ENCODE data around the gene POPDC3.

The POPDC3 gene

DNA sequence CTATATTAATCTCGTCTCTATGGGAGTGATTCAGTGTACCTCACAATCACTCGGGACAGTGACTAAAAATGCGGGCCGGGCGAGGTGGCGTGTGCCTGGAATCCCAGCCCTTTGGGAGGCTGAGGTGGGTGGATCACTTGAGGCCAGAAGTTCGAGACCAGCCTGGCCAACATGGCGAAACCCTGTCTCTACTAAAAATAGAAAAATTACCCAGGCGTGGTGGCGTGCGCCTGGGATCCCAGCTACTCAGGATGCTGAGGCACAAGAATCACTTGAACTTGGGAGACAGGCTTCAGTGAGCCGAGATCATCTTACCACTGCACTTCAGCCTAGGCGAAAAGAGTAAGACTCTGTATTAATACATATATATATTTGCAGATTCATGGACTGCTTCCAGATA, 17.4 kb downstream of the POPDC3 start:
- no peak overlapping the region for H3K9ac ChIP-seq (ENCODE audit: low read length in 5 of 5)
- H3K27ac ChIP-seq (ENCODE audit: low read depth, low read length), result no peak overlapping the region
- peaks cover 0 to 11% (median 3%) of the 10 kb centered on the region in 5 donors for H3K4me1 ChIP-seq (ENCODE audit: control insufficient read depth in 5 of 5, insufficient read depth in 5 of 5, low read length in 5 of 5)
- no peaks in the 10 kb centered on the region for H3K9me3 ChIP-seq (ENCODE audit: control insufficient read depth in 5 of 5, low read length in 5 of 5)
- H3K36me3 ChIP-seq (ENCODE audit: control insufficient read depth in 5 of 5, insufficient read depth in 5 of 5, low read length in 5 of 5), result no peaks in the 10 kb centered on the region
- H3K4me3 ChIP-seq (ENCODE audit: low read depth in 1 of 5, low read length in 5 of 5), result no peak overlapping the region
- H3K27me3 ChIP-seq (ENCODE audit: control insufficient read depth in 5 of 5, insufficient read depth in 4 of 5, low read length in 5 of 5), result no peaks in the 10 kb centered on the region

DNA sequence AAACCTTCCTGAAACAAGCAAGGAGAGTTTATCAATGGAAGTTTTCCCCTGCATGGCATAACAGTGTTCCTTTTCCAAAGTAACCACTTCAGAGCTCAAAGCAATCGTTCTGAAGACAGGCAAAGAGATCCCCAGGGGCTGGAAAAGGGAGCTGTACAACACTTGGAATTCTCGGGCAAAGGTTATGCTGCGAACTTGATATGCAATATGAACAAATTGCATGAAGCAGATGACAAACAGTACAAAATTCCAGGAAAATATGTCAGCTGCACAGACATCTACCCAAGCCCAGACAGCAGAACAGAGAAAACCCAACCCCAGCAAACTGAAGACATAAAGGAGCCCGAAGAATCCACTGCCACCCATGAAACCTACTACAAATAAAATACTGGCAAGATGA, 18.4 kb downstream of the POPDC3 start:
- Histone ChIP-seq H3K4me3 (ENCODE audit: low read depth in 1 of 5, low read length in 5 of 5) (no peak overlapping the region), H3K27ac (ENCODE audit: low read depth, low read length) (no peak overlapping the region), H3K9ac (ENCODE audit: low read length in 5 of 5) (no peak overlapping the region), H3K4me1 (ENCODE audit: control insufficient read depth in 5 of 5, insufficient read depth in 5 of 5, low read length in 5 of 5) (peaks cover 0 to 11% (median 3%) of the 10 kb centered on the region in 5 donors), H3K27me3 (ENCODE audit: control insufficient read depth in 5 of 5, insufficient read depth in 4 of 5, low read length in 5 of 5) (no peaks in the 10 kb centered on the region), H3K9me3 (ENCODE audit: control insufficient read depth in 5 of 5, low read length in 5 of 5) (no peaks in the 10 kb centered on the region), H3K36me3 (ENCODE audit: control insufficient read depth in 5 of 5, insufficient read depth in 5 of 5, low read length in 5 of 5) (no peaks in the 10 kb centered on the region)

GRCh38 chr6:105153676-105154075, 26.1 kb downstream of the POPDC3 start:
- Histone ChIP-seq H3K27me3 (ENCODE audit: control insufficient read depth in 5 of 5, insufficient read depth in 4 of 5, low read length in 5 of 5) (no peaks in the 10 kb centered on the region), H3K27ac (ENCODE audit: low read depth, low read length) (no peak overlapping the region), H3K9me3 (ENCODE audit: control insufficient read depth in 5 of 5, low read length in 5 of 5) (no peaks in the 10 kb centered on the region), H3K36me3 (ENCODE audit: control insufficient read depth in 5 of 5, insufficient read depth in 5 of 5, low read length in 5 of 5) (peaks cover 0 to 3% (median 0%) of the 10 kb centered on the region in 5 donors), H3K9ac (ENCODE audit: low read length in 5 of 5) (no peak overlapping the region), H3K4me3 (ENCODE audit: low read depth in 1 of 5, low read length in 5 of 5) (no peak overlapping the region), H3K4me1 (ENCODE audit: control insufficient read depth in 5 of 5, insufficient read depth in 5 of 5, low read length in 5 of 5) (no peaks in the 10 kb centered on the region)

DNA sequence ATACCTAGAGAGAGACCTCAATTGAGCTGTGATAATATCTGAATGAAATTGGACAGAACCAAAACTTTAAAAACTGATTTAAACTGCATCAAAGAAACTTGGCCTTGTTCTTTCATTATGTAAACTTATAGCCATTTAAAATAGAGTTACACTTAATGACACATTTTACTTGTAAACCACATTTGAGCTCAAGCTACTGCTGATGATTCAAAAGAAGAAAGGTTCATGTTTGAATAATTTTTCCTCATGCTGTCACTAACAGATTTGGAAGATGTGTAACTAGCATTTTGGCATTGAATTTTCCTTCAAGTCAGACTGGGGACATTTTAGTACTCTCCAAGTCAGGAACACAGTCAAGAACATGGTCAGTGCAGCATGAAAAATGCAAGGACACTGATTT, 26.9 kb downstream of the POPDC3 start:
- H3K27ac ChIP-seq (ENCODE audit: low read depth, low read length), result no peak overlapping the region
- H3K4me3 ChIP-seq (ENCODE audit: low read depth in 1 of 5, low read length in 5 of 5), result no peak overlapping the region
- H3K36me3 ChIP-seq (ENCODE audit: control insufficient read depth in 5 of 5, insufficient read depth in 5 of 5, low read length in 5 of 5), result peaks cover 0 to 3% (median 0%) of the 10 kb centered on the region in 5 donors
- H3K27me3 ChIP-seq (ENCODE audit: control insufficient read depth in 5 of 5, insufficient read depth in 4 of 5, low read length in 5 of 5), result no peaks in the 10 kb centered on the region
- no peak overlapping the region for H3K9ac ChIP-seq (ENCODE audit: low read length in 5 of 5)
- H3K4me1 ChIP-seq (ENCODE audit: control insufficient read depth in 5 of 5, insufficient read depth in 5 of 5, low read length in 5 of 5), result no peaks in the 10 kb centered on the region
- no peaks in the 10 kb centered on the region for H3K9me3 ChIP-seq (ENCODE audit: control insufficient read depth in 5 of 5, low read length in 5 of 5)

GRCh38 chr6:105151644-105152043, 28.2 kb downstream of the POPDC3 start:
- Histone ChIP-seq H3K27me3 (ENCODE audit: control insufficient read depth in 5 of 5, insufficient read depth in 4 of 5, low read length in 5 of 5) (no peaks in the 10 kb centered on the region), H3K36me3 (ENCODE audit: control insufficient read depth in 5 of 5, insufficient read depth in 5 of 5, low read length in 5 of 5) (peaks cover 0 to 3% (median 0%) of the 10 kb centered on the region in 5 donors), H3K4me3 (ENCODE audit: low read depth in 1 of 5, low read length in 5 of 5) (no peak overlapping the region), H3K4me1 (ENCODE audit: control insufficient read depth in 5 of 5, insufficient read depth in 5 of 5, low read length in 5 of 5) (no peaks in the 10 kb centered on the region), H3K27ac (ENCODE audit: low read depth, low read length) (no peak overlapping the region), H3K9me3 (ENCODE audit: control insufficient read depth in 5 of 5, low read length in 5 of 5) (no peaks in the 10 kb centered on the region), H3K9ac (ENCODE audit: low read length in 5 of 5) (no peak overlapping the region)

DNA sequence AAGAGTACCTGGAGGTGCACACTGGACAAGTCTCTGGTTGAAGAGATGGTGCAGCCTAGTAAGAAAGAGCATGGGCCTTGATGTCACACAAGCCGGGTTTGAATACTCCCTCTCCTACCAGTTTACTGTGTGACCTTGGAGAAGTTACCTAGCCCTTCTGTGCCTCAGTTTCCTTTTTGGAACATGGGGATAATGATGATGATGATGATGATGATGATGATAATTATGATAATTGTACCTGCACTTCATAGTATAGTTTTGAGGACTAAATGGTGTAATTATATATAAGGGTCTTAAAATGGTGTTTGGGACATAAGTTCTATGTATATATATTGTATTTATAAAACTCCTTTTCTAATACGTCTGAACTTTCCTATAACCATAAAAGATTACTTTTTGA, 41.7 kb downstream of the POPDC3 start:
- H3K27ac ChIP-seq (ENCODE audit: low read depth, low read length), result no peak overlapping the region
- no peaks in the 10 kb centered on the region for H3K9me3 ChIP-seq (ENCODE audit: control insufficient read depth in 5 of 5, low read length in 5 of 5)
- no peaks in the 10 kb centered on the region for H3K27me3 ChIP-seq (ENCODE audit: control insufficient read depth in 5 of 5, insufficient read depth in 4 of 5, low read length in 5 of 5)
- H3K4me1 ChIP-seq (ENCODE audit: control insufficient read depth in 5 of 5, insufficient read depth in 5 of 5, low read length in 5 of 5), result peaks cover 0 to 16% (median 13%) of the 10 kb centered on the region in 5 donors
- no peak overlapping the region for H3K9ac ChIP-seq (ENCODE audit: low read length in 5 of 5)
- peak overlapping the region in 1 of 5 donors; percentile 82 for H3K4me3 ChIP-seq (ENCODE audit: low read depth in 1 of 5, low read length in 5 of 5)
- no peaks in the 10 kb centered on the region for H3K36me3 ChIP-seq (ENCODE audit: control insufficient read depth in 5 of 5, insufficient read depth in 5 of 5, low read length in 5 of 5)

DNA sequence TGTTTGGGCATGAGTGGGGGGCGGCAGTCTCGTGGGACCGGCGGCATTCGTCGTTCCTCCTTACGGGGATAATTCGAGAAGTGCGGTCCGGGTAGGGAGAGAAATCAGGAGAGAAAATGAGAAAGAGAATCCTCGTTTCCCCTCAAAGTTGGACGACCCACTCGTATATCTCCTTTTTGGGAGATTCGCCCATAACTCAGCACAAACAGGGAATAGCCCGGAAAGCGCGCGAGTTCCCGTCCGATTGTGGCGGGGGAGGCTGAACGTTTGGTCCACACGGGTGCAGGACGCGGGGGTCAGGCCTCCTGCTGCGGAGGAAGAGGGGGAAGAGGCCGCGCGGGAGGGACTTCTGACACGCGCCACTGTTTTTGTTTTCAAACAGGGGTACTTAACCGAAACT, 42.4 kb downstream of the POPDC3 start:
- peak overlapping the region; percentile 82 to 93 (median 85) for H3K4me3 ChIP-seq (ENCODE audit: low read depth in 1 of 5, low read length in 5 of 5)
- H3K9ac ChIP-seq (ENCODE audit: low read length in 5 of 5), result peak overlapping the region in 4 of 5 donors; percentile 52 to 81 (median 67)
- H3K36me3 ChIP-seq (ENCODE audit: control insufficient read depth in 5 of 5, insufficient read depth in 5 of 5, low read length in 5 of 5), result no peaks in the 10 kb centered on the region
- H3K9me3 ChIP-seq (ENCODE audit: control insufficient read depth in 5 of 5, low read length in 5 of 5), result no peaks in the 10 kb centered on the region
- H3K4me1 ChIP-seq (ENCODE audit: control insufficient read depth in 5 of 5, insufficient read depth in 5 of 5, low read length in 5 of 5), result peaks cover 0 to 16% (median 13%) of the 10 kb centered on the region in 5 donors
- no peaks in the 10 kb centered on the region for H3K27me3 ChIP-seq (ENCODE audit: control insufficient read depth in 5 of 5, insufficient read depth in 4 of 5, low read length in 5 of 5)
- H3K27ac ChIP-seq (ENCODE audit: low read depth, low read length), result no peak overlapping the region

- H3K4me3 ChIP-seq (ENCODE audit: low read depth in 1 of 5, low read length in 5 of 5), result peak overlapping the region; percentile 82 to 93 (median 85)
- no peaks in the 10 kb centered on the region for H3K36me3 ChIP-seq (ENCODE audit: control insufficient read depth in 5 of 5, insufficient read depth in 5 of 5, low read length in 5 of 5)
- H3K9ac ChIP-seq (ENCODE audit: low read length in 5 of 5), result peak overlapping the region in 4 of 5 donors; percentile 46 to 81 (median 74)
- H3K27me3 ChIP-seq (ENCODE audit: control insufficient read depth in 5 of 5, insufficient read depth in 4 of 5, low read length in 5 of 5), result no peaks in the 10 kb centered on the region
- H3K27ac ChIP-seq (ENCODE audit: low read depth, low read length), result peak overlapping the region; percentile 20
- no peaks in the 10 kb centered on the region for H3K9me3 ChIP-seq (ENCODE audit: control insufficient read depth in 5 of 5, low read length in 5 of 5)
- peaks cover 0 to 16% (median 13%) of the 10 kb centered on the region in 5 donors for H3K4me1 ChIP-seq (ENCODE audit: control insufficient read depth in 5 of 5, insufficient read depth in 5 of 5, low read length in 5 of 5)
Measured at GRCh38 chr6:105136431-105137350, 43.1 kb downstream of the POPDC3 start.

DNA sequence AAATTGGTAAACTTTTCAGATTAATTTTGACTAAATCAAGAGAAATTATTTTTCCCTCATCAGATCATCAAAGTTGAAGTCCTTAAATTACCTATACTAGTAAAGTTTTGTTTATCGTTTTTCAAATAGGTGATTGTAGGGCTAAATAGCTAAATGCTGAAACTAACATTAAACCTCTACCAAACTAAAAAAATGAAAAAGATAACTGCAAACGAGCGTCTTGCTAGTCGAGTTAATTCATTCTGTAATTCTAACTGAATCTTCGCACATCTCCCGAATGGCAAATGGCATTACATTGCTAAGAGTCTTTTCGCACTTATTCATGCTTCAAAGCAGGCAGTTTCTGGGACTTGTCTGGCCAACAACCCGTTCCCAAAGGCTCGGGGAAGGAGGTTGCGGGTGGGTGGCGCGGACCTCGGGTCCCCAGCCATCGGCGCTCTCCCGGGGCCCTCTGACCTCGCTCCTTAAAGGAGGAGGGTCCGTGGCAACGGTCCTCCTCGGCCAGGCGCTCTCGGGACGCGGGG, 43.8 kb downstream of the POPDC3 start:
- Histone ChIP-seq H3K36me3 (ENCODE audit: control insufficient read depth in 5 of 5, insufficient read depth in 5 of 5, low read length in 5 of 5) (no peaks in the 10 kb centered on the region), H3K4me1 (ENCODE audit: control insufficient read depth in 5 of 5, insufficient read depth in 5 of 5, low read length in 5 of 5) (peaks cover 0 to 16% (median 13%) of the 10 kb centered on the region in 5 donors), H3K27me3 (ENCODE audit: control insufficient read depth in 5 of 5, insufficient read depth in 4 of 5, low read length in 5 of 5) (no peaks in the 10 kb centered on the region), H3K27ac (ENCODE audit: low read depth, low read length) (no peak overlapping the region), H3K9ac (ENCODE audit: low read length in 5 of 5) (peak overlapping the region in 3 of 5 donors; percentile 68 to 75 (median 74)), H3K9me3 (ENCODE audit: control insufficient read depth in 5 of 5, low read length in 5 of 5) (no peaks in the 10 kb centered on the region), H3K4me3 (ENCODE audit: low read depth in 1 of 5, low read length in 5 of 5) (peak overlapping the region in 4 of 5 donors; percentile 82 to 93 (median 84))

GRCh38 chr6:105135056-105135455, 44.8 kb downstream of the POPDC3 start:
- Histone ChIP-seq H3K4me1 (ENCODE audit: control insufficient read depth in 5 of 5, insufficient read depth in 5 of 5, low read length in 5 of 5) (peaks cover 0 to 16% (median 13%) of the 10 kb centered on the region in 5 donors), H3K9me3 (ENCODE audit: control insufficient read depth in 5 of 5, low read length in 5 of 5) (no peaks in the 10 kb centered on the region), H3K9ac (ENCODE audit: low read length in 5 of 5) (no peak overlapping the region), H3K4me3 (ENCODE audit: low read depth in 1 of 5, low read length in 5 of 5) (no peak overlapping the region), H3K27ac (ENCODE audit: low read depth, low read length) (no peak overlapping the region), H3K27me3 (ENCODE audit: control insufficient read depth in 5 of 5, insufficient read depth in 4 of 5, low read length in 5 of 5) (no peaks in the 10 kb centered on the region), H3K36me3 (ENCODE audit: control insufficient read depth in 5 of 5, insufficient read depth in 5 of 5, low read length in 5 of 5) (no peaks in the 10 kb centered on the region)
